SK-N-MC (cell line): ENCODE results near the gene MMADHC.

ENCODE experiments used
- EZH2 ChIP-seq: fragments of 200-600 bp; sonication (generic); IDR thresholded peaks from one replicate; pipeline ENCODE4 v1.6.1; 2017; ENCODE audit warnings: antibody characterized with exemption
- FOXP2 ChIP-seq: optimal IDR thresholded peaks from 2 replicates; pipeline ENCODE3; 2011; ENCODE audit warnings: mild to moderate bottlenecking, moderate library complexity; ENCODE audit not compliant: insufficient read depth; ENCODE audit errors: extremely low read length, control extremely low read depth
- POLR2AphosphoS5 ChIP-seq: IDR thresholded peaks from 2 replicates; pipeline ENCODE4 v1.6.1; 2012; ENCODE audit warnings: mild to moderate bottlenecking, low read depth, low read length, borderline replicate concordance

- TF ChIP-seq EZH2: no peak
- no peak for TF ChIP-seq POLR2AphosphoS5
- TF ChIP-seq FOXP2: no peak
Observed at GRCh38 chr2:149566652-149567051, 20.9 kb downstream of the MMADHC start.
